C4-2B (cell line): ENCODE results near the gene PALMD.

Source experiments
- ZFX ChIP-seq: fragments of 450-650 bp; IDR thresholded peaks from 2 replicates; pipeline ENCODE4 v1.6.1; 2017
- TF ChIP-seq, protein P1 (sequence below): fragments of 450-650 bp; conservative IDR thresholded peaks from 2 replicates; pipeline ENCODE4 v1.5.1; 2017; ENCODE audit warnings: mild to moderate bottlenecking

DNA sequence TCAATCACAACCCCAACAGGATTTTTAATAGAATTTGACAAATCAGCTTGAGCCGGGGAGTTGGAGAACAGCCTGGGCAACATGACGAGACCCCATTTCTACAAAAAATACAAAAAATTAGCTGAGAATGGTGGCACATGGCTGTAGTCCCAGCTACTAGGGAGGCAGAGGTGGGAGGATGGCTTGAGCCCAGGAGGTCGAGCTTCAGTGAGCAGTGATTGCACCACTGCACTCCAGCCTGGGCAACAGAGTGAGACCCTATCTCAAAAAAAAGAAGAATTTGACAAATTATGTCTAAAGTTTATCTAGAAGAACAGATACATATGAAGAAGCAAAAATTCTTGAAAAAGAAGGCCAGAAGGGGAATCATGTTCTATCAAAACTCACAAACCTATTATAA lies 77.3 kb downstream of the PALMD start:
- TF ChIP-seq, protein P1, sequence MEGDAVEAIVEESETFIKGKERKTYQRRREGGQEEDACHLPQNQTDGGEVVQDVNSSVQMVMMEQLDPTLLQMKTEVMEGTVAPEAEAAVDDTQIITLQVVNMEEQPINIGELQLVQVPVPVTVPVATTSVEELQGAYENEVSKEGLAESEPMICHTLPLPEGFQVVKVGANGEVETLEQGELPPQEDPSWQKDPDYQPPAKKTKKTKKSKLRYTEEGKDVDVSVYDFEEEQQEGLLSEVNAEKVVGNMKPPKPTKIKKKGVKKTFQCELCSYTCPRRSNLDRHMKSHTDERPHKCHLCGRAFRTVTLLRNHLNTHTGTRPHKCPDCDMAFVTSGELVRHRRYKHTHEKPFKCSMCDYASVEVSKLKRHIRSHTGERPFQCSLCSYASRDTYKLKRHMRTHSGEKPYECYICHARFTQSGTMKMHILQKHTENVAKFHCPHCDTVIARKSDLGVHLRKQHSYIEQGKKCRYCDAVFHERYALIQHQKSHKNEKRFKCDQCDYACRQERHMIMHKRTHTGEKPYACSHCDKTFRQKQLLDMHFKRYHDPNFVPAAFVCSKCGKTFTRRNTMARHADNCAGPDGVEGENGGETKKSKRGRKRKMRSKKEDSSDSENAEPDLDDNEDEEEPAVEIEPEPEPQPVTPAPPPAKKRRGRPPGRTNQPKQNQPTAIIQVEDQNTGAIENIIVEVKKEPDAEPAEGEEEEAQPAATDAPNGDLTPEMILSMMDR = no peak
- no peak for TF ChIP-seq ZFX
